ENCODE data around the gene TMC8.

DNA sequence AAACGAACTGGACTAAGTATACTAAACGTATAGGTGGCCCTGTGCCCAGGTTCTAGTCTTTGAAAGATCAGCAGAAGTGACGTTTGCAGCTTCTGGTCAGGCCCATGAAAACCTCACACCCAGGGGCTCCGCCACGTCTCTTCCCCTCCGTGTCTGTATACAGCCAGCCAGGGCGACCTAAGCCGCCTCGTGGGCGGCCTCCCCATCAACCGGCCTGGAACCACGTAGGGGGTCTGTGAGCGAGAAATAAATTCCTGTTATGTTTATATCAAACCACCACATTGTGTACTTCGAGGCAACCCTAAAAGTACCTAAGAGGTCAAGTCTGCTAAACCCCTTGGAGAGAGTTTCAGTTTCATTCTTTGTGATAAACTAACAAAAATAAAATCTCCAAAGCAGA is 49.5 kb downstream of the TMC8 start:
- TF ChIP-seq CTCF (conservative IDR thresholded peaks at IDR 0.05; ENCODE audit: low read depth, low read length) (no peak), EZH2 (IDR thresholded peaks at IDR 0.05; ENCODE audit: borderline replicate concordance, low read depth, low read length, poor library complexity, severe bottlenecking) (no peak)
